T-helper 1 cell treated with Interleukin-12 subunit alpha and Interleukin-12 subunit beta and Interleukin-4 antibody, amounts not matched to agents 30 μg/mL and 1 μg/mL, for 36 hours (primary cell): ENCODE data around the gene EPHX1.
"Not testable (repeated sequence)": the region's sequence is repeated elsewhere in the genome, so short reads cannot be mapped to it uniquely, and the experiment has no call there.

Source experiments
- H3K27ac Mint-ChIP-seq: one replicate; pipeline ENCODE4 v1.8.0; 2021; ENCODE audit warnings: mild to moderate bottlenecking, mixed read lengths
- H3K27me3 Mint-ChIP-seq: one replicate; pipeline ENCODE4 v1.8.0; 2021; ENCODE audit warnings: low read depth, mixed read lengths
- H3K36me3 Mint-ChIP-seq: one replicate; pipeline ENCODE4 v1.8.0; 2021; ENCODE audit warnings: low read depth, mixed read lengths
- H3K4me1 Mint-ChIP-seq: one replicate; pipeline ENCODE4 v1.8.0; 2021; ENCODE audit warnings: low read depth, mixed read lengths
- H3K4me3 Mint-ChIP-seq: one replicate; pipeline ENCODE4 v1.8.0; 2021; ENCODE audit warnings: mild to moderate bottlenecking, moderate library complexity, mixed read lengths
- H3K9me3 Mint-ChIP-seq: one replicate; pipeline ENCODE4 v1.8.0; 2021; ENCODE audit warnings: mixed read lengths

The EPHX1 gene

GRCh38 chr1:225809842-225810578, at the start of gene EPHX1:
EPHX1 (plus strand) TSS chr1:225810124; CDS start chr1:225828730, 18,606 bp downstream.
- no peaks in the 10 kb centered on the region for H3K36me3 Mint-ChIP-seq
- peaks cover 17% of the 10 kb centered on the region for H3K27me3 Mint-ChIP-seq
- no peak within 1 kb of the TSS for H3K27ac Mint-ChIP-seq
- H3K9me3 Mint-ChIP-seq = no peaks in the 10 kb centered on the region
- peak within 1 kb of the TSS; percentile 86 for H3K4me3 Mint-ChIP-seq
- H3K4me1 Mint-ChIP-seq = peaks cover 14% of the 10 kb centered on the region

- H3K4me1 Mint-ChIP-seq = no peaks in the 10 kb centered on the region
- H3K4me3 Mint-ChIP-seq = no peak overlapping the region
- H3K27ac Mint-ChIP-seq = no peak overlapping the region
- no peaks in the 10 kb centered on the region for H3K36me3 Mint-ChIP-seq
- H3K27me3 Mint-ChIP-seq = peaks cover 7% of the 10 kb centered on the region
- no peaks in the 10 kb centered on the region for H3K9me3 Mint-ChIP-seq
These were observed 49.4 kb upstream of the EPHX1 start for GRCh38 chr1:225760531-225760930.

- not testable (repeated sequence) for H3K4me3 Mint-ChIP-seq, H3K9me3 Mint-ChIP-seq, H3K27ac Mint-ChIP-seq, H3K36me3 Mint-ChIP-seq, H3K27me3 Mint-ChIP-seq, H3K4me1 Mint-ChIP-seq
These were observed 48.5 kb upstream of the EPHX1 start for GRCh38 chr1:225761395-225761794.

GRCh38 chr1:225762002-225762441, 47.9 kb upstream of the EPHX1 start:
- Mint-ChIP-seq H3K4me1 (no peaks in the 10 kb centered on the region), H3K27me3 (peaks cover 7% of the 10 kb centered on the region), H3K27ac (no peak overlapping the region)

GRCh38 chr1:225762444-225762843, 47.5 kb upstream of the EPHX1 start:
- Mint-ChIP-seq H3K27ac (no peak overlapping the region), H3K36me3 (no peaks in the 10 kb centered on the region), H3K27me3 (peaks cover 7% of the 10 kb centered on the region), H3K4me3 (no peak overlapping the region), H3K9me3 (no peaks in the 10 kb centered on the region), H3K4me1 (no peaks in the 10 kb centered on the region)

More at GRCh38 chr1:225762002-225762441, 47.9 kb upstream of the EPHX1 start:
- Mint-ChIP-seq H3K36me3 (no peaks in the 10 kb centered on the region), H3K9me3 (no peaks in the 10 kb centered on the region), H3K4me3 (no peak overlapping the region)

- H3K36me3 Mint-ChIP-seq = no peaks in the 10 kb centered on the region
- no peaks in the 10 kb centered on the region for H3K9me3 Mint-ChIP-seq
- H3K4me1 Mint-ChIP-seq = no peaks in the 10 kb centered on the region
- H3K27me3 Mint-ChIP-seq = peaks cover 7% of the 10 kb centered on the region
- H3K27ac Mint-ChIP-seq = no peak overlapping the region
- no peak overlapping the region for H3K4me3 Mint-ChIP-seq
These were observed 46.0 kb upstream of the EPHX1 start for GRCh38 chr1:225763716-225764548.

- Mint-ChIP-seq H3K36me3 (no peaks in the 10 kb centered on the region), H3K27me3 (peaks cover 4% of the 10 kb centered on the region), H3K27ac (no peak overlapping the region), H3K4me1 (no peaks in the 10 kb centered on the region), H3K4me3 (no peak overlapping the region), H3K9me3 (no peaks in the 10 kb centered on the region)
These were observed 43.8 kb upstream of the EPHX1 start for GRCh38 chr1:225765982-225766674.

- H3K4me3 Mint-ChIP-seq = no peak overlapping the region
- H3K4me1 Mint-ChIP-seq = no peaks in the 10 kb centered on the region
- peaks cover 4% of the 10 kb centered on the region for H3K27me3 Mint-ChIP-seq
- no peak overlapping the region for H3K27ac Mint-ChIP-seq
- H3K9me3 Mint-ChIP-seq = no peaks in the 10 kb centered on the region
- H3K36me3 Mint-ChIP-seq = no peaks in the 10 kb centered on the region
These were observed 42.8 kb upstream of the EPHX1 start for GRCh38 chr1:225766967-225767633.

- no peak overlapping the region for H3K4me3 Mint-ChIP-seq
- no peak overlapping the region for H3K27ac Mint-ChIP-seq
- H3K36me3 Mint-ChIP-seq = no peaks in the 10 kb centered on the region
- peaks cover 4% of the 10 kb centered on the region for H3K27me3 Mint-ChIP-seq
- H3K9me3 Mint-ChIP-seq = no peaks in the 10 kb centered on the region
- no peaks in the 10 kb centered on the region for H3K4me1 Mint-ChIP-seq
These were observed 42.0 kb upstream of the EPHX1 start for GRCh38 chr1:225767634-225768540.

- H3K36me3 Mint-ChIP-seq = no peaks in the 10 kb centered on the region
- H3K4me1 Mint-ChIP-seq = no peaks in the 10 kb centered on the region
- no peak overlapping the region for H3K27ac Mint-ChIP-seq
- H3K27me3 Mint-ChIP-seq = peaks cover 3% of the 10 kb centered on the region
- no peak overlapping the region for H3K4me3 Mint-ChIP-seq
- no peaks in the 10 kb centered on the region for H3K9me3 Mint-ChIP-seq
These were observed 41.1 kb upstream of the EPHX1 start for GRCh38 chr1:225768662-225769426.

- Mint-ChIP-seq H3K4me1 (no peaks in the 10 kb centered on the region), H3K9me3 (no peaks in the 10 kb centered on the region), H3K27ac (no peak overlapping the region), H3K27me3 (no peaks in the 10 kb centered on the region), H3K4me3 (no peak overlapping the region), H3K36me3 (no peaks in the 10 kb centered on the region)
These were observed 40.2 kb upstream of the EPHX1 start for GRCh38 chr1:225769687-225770086.

- Mint-ChIP-seq H3K36me3 (no peaks in the 10 kb centered on the region), H3K9me3 (no peaks in the 10 kb centered on the region), H3K27me3 (no peaks in the 10 kb centered on the region), H3K4me3 (no peak overlapping the region), H3K27ac (no peak overlapping the region), H3K4me1 (peaks cover 1% of the 10 kb centered on the region)
These were observed 39.2 kb upstream of the EPHX1 start for GRCh38 chr1:225770561-225771248.
